BE2C (cell line): ENCODE data around the gene SLC8B1.

Experiments
- DNase-seq: peaks from one replicate; pipeline ENCODE4 v3.0.0-alpha.2; 2020
- H3K27me3 ChIP-seq: fragments of 250-450 bp; sonication (Bioruptor Pico); 2 replicates; pipeline ENCODE4 v1.5.1; 2020; ENCODE audit warnings: mild to moderate bottlenecking
- H3K36me3 ChIP-seq: fragments of 250-450 bp; sonication (Bioruptor Pico); 2 replicates; pipeline ENCODE4 v1.5.1; 2020; ENCODE audit warnings: mild to moderate bottlenecking
- H3K4me1 ChIP-seq: fragments of 250-450 bp; sonication (Bioruptor Pico); 2 replicates; pipeline ENCODE4 v1.5.1; 2020
- H3K4me3 ChIP-seq: 2 replicates; pipeline ENCODE4 v1.5.1; 2011; ENCODE audit warnings: low read depth, low read length
- H3K9me3 ChIP-seq: fragments of 250-450 bp; sonication (Bioruptor Pico); 2 replicates; pipeline ENCODE4 v1.5.1; 2020
- CTCF ChIP-seq: IDR thresholded peaks from 2 replicates; pipeline ENCODE4 v1.5.1; 2012; ENCODE audit warnings: mild to moderate bottlenecking, low read depth, low read length

Gene SLC8B1

GRCh38 chr12:113290506-113290905, 44.4 kb downstream of the SLC8B1 start:
- no peak for DNase-seq
- H3K4me3 ChIP-seq, result no peak overlapping the region
- TF ChIP-seq CTCF, result no peak
- no peaks in the 10 kb centered on the region for H3K9me3 ChIP-seq
- H3K4me1 ChIP-seq, result no peaks in the 10 kb centered on the region
- H3K36me3 ChIP-seq, result peaks cover 31% of the 10 kb centered on the region
- no peaks in the 10 kb centered on the region for H3K27me3 ChIP-seq

- Histone ChIP-seq H3K4me1 (no peaks in the 10 kb centered on the region), H3K36me3 (peaks cover 32% of the 10 kb centered on the region), H3K27me3 (no peaks in the 10 kb centered on the region), H3K9me3 (no peaks in the 10 kb centered on the region), H3K4me3 (no peak overlapping the region)
- TF ChIP-seq CTCF, result no peak
- DNase-seq, result no peak
Measured at GRCh38 chr12:113289361-113289760, 45.5 kb downstream of the SLC8B1 start.

- no peaks in the 10 kb centered on the region for H3K4me1 ChIP-seq
- peaks cover 24% of the 10 kb centered on the region for H3K36me3 ChIP-seq
- no peaks in the 10 kb centered on the region for H3K27me3 ChIP-seq
- no peak for TF ChIP-seq CTCF
- H3K4me3 ChIP-seq, result no peak overlapping the region
- no peaks in the 10 kb centered on the region for H3K9me3 ChIP-seq
- no peak for DNase-seq
Measured at GRCh38 chr12:113287899-113288282, 47.0 kb downstream of the SLC8B1 start.

- Histone ChIP-seq H3K36me3 (peaks cover 22% of the 10 kb centered on the region; the same call in 1 of the 2 replicates), H3K27me3 (no peaks in the 10 kb centered on the region), H3K9me3 (no peaks in the 10 kb centered on the region), H3K4me3 (no peak overlapping the region), H3K4me1 (no peaks in the 10 kb centered on the region)
- no peak for TF ChIP-seq CTCF
- no peak for DNase-seq
Measured at GRCh38 chr12:113287146-113287898, 47.6 kb downstream of the SLC8B1 start.

- TF ChIP-seq CTCF, result no peak
- no peak for DNase-seq
Measured at GRCh38 chr12:113286712-113287111, 48.2 kb downstream of the SLC8B1 start.

More at GRCh38 chr12:113286712-113287111, 48.2 kb downstream of the SLC8B1 start:
- Histone ChIP-seq H3K36me3 (peaks cover 22% of the 10 kb centered on the region; the same call in 1 of the 2 replicates), H3K9me3 (no peaks in the 10 kb centered on the region), H3K27me3 (no peaks in the 10 kb centered on the region), H3K4me1 (no peaks in the 10 kb centered on the region), H3K4me3 (no peak overlapping the region)
